GM18502 (cell line): ENCODE results near the gene OR51L1.

Experiments used
- ATAC-seq: cut with Tn5 transposase; IDR thresholded peaks from one replicate; pipeline ENCODE4 v1.9.1; 2021; ENCODE audit warnings: mild to moderate bottlenecking; ENCODE audit not compliant: unreplicated experiment, poor library complexity

OR51L1 gene

DNA sequence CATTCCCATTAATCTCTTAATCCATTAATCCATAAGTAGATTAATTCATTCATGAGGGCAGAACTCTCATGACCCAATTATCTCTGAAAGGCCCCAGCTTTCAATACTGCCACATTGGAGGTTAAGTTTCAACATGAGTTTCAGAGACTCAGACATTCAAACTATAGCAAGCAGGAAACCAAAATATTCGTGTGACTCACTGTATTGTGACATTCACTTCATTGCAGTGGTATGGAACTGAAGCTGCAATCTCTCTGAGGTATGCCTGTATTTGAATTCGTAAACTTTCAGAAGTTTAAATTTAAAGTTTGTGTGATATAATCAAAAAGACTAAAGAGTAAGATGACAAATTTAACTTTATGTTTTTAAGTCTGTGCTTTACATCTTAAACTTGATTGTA is 48.7 kb downstream of the OR51L1 start:
- no peak for ATAC-seq

DNA sequence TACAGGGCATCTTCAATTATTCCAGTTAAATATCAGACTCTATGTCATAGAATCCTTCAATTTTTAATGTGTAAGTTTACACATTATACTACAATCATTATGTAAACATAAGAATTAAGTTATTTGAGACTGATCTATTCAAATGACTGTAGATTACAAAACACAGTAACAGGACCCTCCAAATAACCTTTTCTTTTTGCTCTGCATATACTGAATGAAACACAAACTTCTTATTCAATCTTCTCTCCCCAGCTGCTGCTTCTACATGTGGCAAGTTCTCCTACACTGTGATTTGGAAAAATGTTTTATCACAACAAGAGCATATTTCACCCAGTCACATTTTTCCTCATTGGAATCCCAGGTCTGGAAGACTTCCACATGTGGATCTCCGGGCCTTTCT is 51.6 kb downstream of the OR51L1 start, which contains the start of gene OR52J3:
Gene OR52J3 (plus strand): TSS at position 301 of the 400 bp plus-strand sequence. CDS start 0 bp downstream, at position 301.
- ATAC-seq = no peak

DNA sequence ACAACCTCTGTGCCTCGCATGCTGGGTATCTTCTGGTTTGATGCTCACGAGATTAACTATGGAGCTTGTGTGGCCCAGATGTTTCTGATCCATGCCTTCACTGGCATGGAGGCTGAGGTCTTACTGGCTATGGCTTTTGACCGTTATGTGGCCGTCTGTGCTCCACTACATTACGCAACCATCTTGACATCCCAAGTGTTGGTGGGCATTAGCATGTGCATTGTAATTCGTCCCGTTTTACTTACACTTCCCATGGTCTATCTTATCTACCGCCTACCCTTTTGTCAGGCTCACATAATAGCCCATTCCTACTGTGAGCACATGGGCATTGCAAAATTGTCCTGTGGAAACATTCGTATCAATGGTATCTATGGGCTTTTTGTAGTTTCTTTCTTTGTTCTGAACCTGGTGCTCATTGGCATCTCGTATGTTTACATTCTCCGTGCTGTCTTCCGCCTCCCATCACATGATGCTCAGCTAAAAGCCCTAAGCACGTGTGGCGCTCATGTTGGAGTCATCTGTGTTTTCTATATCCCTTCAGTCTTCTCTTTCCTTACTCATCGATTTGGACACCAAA is 52.2 kb downstream of the OR51L1 start:
- no peak for ATAC-seq
